ENCODE measurements around the gene MYOZ1. TPM values are rescaled to one million over a fixed set of nuclear protein-coding genes. Genes with fewer than 3 reads are reported as not detected.

MYOZ1 gene
- total RNA-seq, 1 experiment from 2014 or later, result not detected

- POLR2A ChIA-PET, result no interaction called here
- Histone ChIP-seq H3K27ac (ENCODE audit: low read length) (no peak overlapping the region), H3K4me1 (ENCODE audit: control insufficient read depth, insufficient read depth, low read length) (peaks cover 8% of the 10 kb centered on the region), H3K27me3 (ENCODE audit: control insufficient read depth, insufficient read depth, low read length) (no peaks in the 10 kb centered on the region), H3K9me3 (ENCODE audit: control insufficient read depth, insufficient read depth, low read depth, low read length) (no peaks in the 10 kb centered on the region), H3K4me3 (ENCODE audit: low read depth in 2 of 2, low read length in 2 of 2) (no peak overlapping the region), H3K36me3 (ENCODE audit: control insufficient read depth, insufficient read depth, low read length) (no peaks in the 10 kb centered on the region)
- in situ Hi-C loops (cut with HindIII; ENCODE audit: low pct_unique_long_range_greater_than_20kb, low sequenced_read_pairs) (no loop called here), intact Hi-C loops (cut with micrococcal nuclease; ENCODE audit: unreplicated experiment) (loop anchor here (5.0 kb wide), 1 partner anchor 102 kb away; no protein-coding TSS in a partner anchor)
- TF ChIP-seq CTCF (IDR thresholded peaks at IDR 0.05) (no peak), REST (IDR thresholded peaks at IDR 0.05; ENCODE audit: insufficient read depth in 1 of 2, low read depth in 2 of 2, low read length in 1 of 2) (no peak), POLR2AphosphoS5 (IDR thresholded peaks at IDR 0.05; ENCODE audit: low read depth, low read length) (no peak), SIN3A (IDR thresholded peaks at IDR 0.05; ENCODE audit: borderline replicate concordance, insufficient read depth, low read depth, low read length) (no peak), TCF7L2 (IDR thresholded peaks at IDR 0.05; ENCODE audit: low read depth, low read length) (no peak)
- CTCF ChIA-PET, result interaction anchor here (0.6 kb wide), 1 partner anchor 10 kb away, joined by 4 read pairs; no protein-coding TSS in a partner anchor
- BruUV-seq (replicated peaks), result no TSS peak
- no peak for ATAC-seq
- DNase-seq (ENCODE audit: low read depth, low spot score), result no peak
Observed at GRCh38 chr10:73629165-73629564, 12.1 kb downstream of the MYOZ1 start.

- no peak for DNase-seq (ENCODE audit: low read depth, low spot score)
- BruUV-seq (replicated peaks), result no TSS peak
- ChIA-PET POLR2A (interaction anchor here (0.6 kb wide), 1 partner anchor 45 kb away, joined by 3 read pairs; no protein-coding TSS in a partner anchor), CTCF (no interaction called here)
- Histone ChIP-seq H3K4me1 (ENCODE audit: control insufficient read depth, insufficient read depth, low read length) (peaks cover 8% of the 10 kb centered on the region), H3K27ac (ENCODE audit: low read length) (no peak overlapping the region), H3K36me3 (ENCODE audit: control insufficient read depth, insufficient read depth, low read length) (no peaks in the 10 kb centered on the region), H3K9me3 (ENCODE audit: control insufficient read depth, insufficient read depth, low read depth, low read length) (no peaks in the 10 kb centered on the region), H3K4me3 (ENCODE audit: low read depth in 2 of 2, low read length in 2 of 2) (no peak overlapping the region), H3K27me3 (ENCODE audit: control insufficient read depth, insufficient read depth, low read length) (no peaks in the 10 kb centered on the region)
- TF ChIP-seq REST (IDR thresholded peaks at IDR 0.05; ENCODE audit: insufficient read depth in 1 of 2, low read depth in 2 of 2, low read length in 1 of 2), result no peak
- no peak for TF ChIP-seq SIN3A (IDR thresholded peaks at IDR 0.05; ENCODE audit: borderline replicate concordance, insufficient read depth, low read depth, low read length)
- TF ChIP-seq POLR2AphosphoS5 (IDR thresholded peaks at IDR 0.05; ENCODE audit: low read depth, low read length), result no peak
- TF ChIP-seq CTCF (IDR thresholded peaks at IDR 0.05), result no peak
- no peak for TF ChIP-seq TCF7L2 (IDR thresholded peaks at IDR 0.05; ENCODE audit: low read depth, low read length)
- intact Hi-C loops (cut with micrococcal nuclease; ENCODE audit: unreplicated experiment) (loop anchor here (5.0 kb wide), 1 partner anchor 101 kb away; no protein-coding TSS in a partner anchor), in situ Hi-C loops (cut with HindIII; ENCODE audit: low pct_unique_long_range_greater_than_20kb, low sequenced_read_pairs) (no loop called here)
- ATAC-seq, result no peak
Observed at GRCh38 chr10:73628405-73628804, 12.9 kb downstream of the MYOZ1 start.

All from Panc1 (cell line).